Hippocampal formation (tissue), 2 donors: ENCODE results near the gene FNIP2.

ENCODE experiments used
- DNase-seq, 2 donors: peaks; one replicate each; lab custom pipeline; 2025; lab: John Stamatoyannopoulos, UW

Gene FNIP2

DNA sequence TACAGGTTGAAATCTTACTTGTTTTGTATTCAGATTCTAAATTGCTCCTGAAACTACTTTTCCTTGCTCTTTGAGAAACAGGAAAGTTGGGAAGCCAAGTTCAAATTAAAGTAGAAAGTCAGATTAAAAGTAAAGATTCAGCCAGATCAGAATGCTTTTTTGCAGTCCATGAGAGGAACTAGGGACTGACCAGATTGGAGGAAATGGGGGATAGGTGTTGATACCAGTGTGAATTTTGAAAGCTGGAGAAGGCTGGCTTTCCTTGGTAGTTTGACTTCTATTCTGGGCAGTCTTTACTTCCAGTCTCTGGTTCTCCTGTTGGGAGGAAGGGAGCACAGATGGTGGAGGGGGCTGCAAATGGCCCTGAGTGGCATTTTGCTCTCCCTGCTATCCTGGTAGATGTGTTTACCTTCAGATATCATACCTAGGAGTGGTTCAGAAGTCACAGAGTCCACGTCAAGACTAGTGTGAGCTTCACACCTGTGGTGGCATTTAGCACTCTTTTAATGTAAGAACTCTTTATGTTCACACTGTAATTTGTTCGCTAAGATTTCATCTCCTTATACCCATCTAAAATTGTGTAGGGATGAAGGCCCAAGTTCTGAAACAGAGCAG lies 68.8 kb downstream of the FNIP2 start:
- no peak for DNase-seq

DNA sequence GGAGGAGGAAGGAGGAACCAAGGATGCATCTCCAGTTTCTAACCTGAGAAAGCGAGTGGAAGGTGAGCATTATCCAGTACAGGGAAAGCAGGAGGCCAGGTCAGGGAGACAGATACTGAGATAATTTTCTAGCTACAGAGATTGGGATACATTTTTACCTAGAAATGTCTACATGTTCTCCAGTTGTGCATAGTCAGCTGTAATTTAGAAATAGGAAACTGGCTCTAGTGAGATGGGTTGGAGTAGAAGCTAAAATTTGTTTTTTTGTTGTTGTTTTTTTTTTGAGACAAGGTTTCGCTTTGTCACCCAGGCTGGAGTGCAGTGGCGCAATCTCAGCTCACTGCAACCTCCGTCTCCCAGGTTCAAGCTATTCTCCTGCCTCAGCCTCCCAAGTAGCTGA lies 71.3 kb downstream of the FNIP2 start:
- DNase-seq, result no peak

DNA sequence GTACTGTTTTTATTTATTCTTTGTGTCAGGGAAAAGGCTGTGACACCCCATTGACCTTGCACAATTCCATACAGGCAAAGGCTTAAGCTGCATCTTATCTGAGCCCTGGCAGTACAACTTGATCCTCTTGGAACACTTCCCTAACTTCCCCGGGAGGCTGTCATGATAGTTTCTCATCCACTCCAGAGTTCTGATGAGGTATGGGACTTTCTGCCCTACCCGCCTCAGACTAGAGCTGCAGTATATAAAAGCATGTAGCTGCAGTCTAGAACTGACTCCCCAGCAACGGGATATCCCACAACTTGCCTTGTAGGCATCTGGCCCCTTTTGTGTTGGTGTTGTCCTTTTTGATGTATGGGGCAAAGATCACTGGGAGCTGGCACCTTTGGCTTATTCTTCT lies 72.7 kb downstream of the FNIP2 start:
- DNase-seq, result no peak

DNA sequence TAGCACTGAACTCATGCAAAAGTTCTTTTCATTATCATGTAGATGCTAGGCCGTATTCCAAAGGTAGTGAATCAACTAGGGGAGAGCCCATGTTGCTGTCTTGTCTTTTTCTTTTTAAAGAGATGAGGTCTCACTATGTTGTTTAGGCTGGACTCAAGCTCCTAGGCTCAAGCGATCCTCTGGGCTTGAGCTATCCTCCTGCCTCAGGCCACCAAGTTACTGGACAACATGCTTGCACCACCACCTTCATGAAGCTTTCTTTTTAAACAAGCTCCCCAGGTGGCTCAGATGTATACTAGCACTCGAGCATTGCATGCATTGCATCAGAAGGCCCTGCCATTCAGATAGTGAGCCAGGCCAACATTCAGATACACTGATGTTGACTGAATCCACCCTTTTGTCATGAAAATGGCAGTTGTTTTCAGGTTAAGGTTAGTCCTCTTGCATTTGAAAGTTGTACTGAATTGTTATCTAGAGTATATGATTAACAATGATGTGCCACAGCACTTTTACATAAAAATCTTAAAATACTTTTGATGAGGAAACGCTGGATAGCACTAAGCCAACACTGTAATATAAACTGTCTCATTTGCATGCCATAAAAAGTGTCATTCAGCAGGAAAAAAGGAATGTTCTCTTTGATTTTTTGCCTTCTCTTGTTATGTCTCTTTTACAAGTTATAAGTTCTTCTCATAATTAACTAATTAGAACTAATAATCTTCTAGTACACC lies 76.7 kb downstream of the FNIP2 start:
- no peak for DNase-seq

DNA sequence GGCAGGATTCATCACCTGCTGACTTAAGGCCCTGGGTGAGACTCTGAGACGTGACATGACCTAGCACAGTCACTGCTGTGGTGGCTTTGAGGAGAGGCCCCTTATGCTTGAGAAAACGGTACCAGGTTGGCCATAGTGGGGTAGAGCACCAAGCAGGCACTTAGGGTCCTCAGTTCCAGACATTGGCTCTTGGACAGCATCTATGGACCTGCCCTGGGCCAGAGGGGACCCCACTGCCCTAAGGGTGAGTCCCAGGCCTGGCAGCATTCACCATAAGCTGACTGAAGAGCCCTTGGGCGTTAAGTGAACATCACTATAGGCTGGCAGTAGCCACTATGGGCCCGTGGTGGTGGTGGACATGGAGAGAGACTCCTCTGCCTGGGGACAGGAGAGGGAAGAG lies 78.7 kb downstream of the FNIP2 start:
- DNase-seq, result no peak

DNA sequence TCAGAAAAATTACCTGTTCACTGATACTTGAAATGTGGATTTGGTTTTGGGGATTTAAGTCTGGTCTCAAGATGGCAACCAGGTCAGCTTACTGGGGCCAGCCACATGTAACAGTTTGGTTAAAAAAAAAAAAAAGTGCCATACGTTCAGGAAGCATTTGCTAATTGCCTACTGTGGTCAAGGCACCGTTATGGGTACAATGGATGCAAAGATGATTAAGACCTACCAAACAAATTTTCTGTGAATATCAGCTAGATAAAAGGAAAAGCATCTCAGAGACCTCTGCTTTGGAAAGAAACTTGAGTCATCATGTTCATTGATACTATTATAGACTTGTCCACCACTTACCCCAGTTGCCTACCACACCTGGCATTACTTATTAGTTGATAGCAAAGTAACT lies 80.9 kb downstream of the FNIP2 start:
- no peak for DNase-seq

DNA sequence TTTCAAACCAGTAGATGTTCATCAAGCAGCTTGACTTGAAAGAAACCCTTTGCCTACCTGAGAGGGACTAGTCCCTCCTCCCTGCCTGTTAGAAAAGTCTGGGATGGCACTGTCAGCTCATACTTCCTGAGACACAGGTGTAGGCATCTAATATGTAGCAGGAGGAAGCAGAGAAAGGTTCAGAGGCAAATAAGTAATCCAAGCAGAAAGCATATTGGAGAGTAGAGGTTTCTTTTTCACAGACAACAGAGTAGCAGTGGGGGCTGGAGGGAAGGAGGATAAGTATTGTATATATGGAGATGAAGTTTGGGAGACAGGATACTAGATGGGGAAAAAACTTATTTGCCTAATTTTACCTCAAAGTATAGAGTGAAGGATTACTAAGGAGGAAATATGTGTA lies 81.5 kb downstream of the FNIP2 start:
- no peak for DNase-seq

DNA sequence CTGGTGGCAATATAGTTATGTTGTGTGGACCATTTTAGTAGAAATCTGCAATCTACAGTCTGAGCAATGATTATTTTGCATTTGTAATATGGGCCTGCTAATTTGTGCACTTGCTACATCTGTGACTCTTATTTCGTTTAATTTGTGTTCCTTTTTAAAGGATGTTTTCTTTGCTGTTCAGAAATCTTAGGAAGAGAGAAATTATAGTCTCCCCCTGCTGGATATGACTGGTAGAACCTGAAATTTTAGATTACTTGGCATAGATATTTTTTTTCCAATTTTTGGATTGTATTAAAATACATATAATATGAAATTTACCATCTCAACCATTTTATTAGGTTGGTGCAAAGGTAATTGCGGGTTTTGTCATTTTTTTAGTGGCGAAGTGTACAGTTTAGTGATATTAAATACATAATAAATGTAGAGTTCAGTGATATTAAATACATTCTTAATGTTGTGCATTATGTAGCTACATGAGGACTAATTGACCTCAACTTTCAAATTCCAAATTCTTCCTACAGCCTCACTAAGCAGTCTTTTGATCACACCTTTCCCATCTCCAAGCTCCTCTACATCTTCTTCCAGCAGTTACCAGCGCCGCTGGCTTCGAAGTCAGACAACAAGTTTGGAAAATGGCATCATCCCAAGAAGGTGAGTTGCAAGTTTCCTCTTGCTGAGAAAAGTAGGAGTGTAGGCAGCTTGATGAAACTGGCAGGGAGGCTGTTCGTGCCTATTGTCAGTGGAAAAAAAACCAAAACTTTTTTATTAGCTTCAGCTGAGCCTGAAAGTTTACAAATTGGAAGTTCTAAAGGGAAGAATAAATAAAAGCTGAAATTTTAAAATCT lies 82.2 kb downstream of the FNIP2 start:
- peak in 1 of 2 donors; percentile 45 for DNase-seq

DNA sequence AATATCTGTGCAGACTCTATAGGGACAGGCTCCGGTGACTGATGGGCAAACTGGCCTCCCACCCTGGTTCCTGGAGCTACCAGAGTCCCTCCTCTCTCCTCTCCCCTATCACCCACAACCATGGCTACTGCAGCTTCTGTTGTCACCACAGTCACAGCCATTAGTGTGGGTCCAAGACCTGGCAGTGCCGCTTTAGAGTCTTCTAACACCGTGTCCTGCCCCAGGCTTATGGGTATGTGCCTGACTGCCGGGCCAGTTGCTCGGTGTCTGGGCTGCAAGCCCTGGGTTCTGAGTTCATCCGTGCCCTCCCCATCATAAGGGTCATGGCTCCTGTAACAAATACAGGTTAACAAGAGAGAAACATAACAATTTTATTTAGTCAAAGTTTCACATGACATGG lies 85.4 kb downstream of the FNIP2 start:
- DNase-seq, result no peak

DNA sequence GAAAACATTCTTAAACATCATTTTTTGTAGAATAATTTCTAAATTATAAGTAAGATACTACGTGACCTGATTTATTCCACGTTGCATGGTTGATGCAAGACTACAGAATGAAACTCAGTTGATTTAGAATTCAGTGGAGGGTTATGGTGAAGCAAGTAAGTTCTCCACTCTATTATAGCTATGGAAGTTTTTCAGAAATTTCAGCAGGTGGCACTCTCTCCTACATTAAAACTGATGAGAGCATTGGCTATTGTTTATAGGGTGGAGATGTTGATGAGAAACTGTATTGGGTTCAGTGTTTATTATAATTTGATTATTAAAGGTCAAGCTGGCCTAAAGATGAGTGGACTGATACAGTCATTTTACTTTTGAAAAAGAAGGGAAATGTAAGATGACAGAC lies 88.0 kb downstream of the FNIP2 start:
- peak in 1 of 2 donors; percentile 60 for DNase-seq

DNA sequence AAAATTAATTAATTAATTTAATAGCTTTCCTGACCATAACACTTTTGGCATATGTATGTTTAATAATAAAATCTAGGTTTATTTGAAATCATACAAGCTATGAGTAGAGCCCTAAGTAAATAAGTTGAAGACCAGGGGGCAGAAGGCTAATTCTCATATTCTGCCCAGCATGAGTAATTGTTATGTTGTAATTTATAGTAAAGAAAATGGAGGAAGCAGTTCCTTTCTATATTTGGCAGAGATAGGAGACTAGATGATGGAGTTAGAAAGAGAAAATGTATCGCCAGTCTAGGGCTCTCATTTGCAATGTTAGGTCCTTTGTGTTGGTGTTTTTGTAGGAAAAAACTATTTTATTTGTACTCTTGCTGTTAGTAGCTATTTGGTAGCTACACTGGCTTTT lies 89.1 kb downstream of the FNIP2 start:
- DNase-seq, result no peak

DNA sequence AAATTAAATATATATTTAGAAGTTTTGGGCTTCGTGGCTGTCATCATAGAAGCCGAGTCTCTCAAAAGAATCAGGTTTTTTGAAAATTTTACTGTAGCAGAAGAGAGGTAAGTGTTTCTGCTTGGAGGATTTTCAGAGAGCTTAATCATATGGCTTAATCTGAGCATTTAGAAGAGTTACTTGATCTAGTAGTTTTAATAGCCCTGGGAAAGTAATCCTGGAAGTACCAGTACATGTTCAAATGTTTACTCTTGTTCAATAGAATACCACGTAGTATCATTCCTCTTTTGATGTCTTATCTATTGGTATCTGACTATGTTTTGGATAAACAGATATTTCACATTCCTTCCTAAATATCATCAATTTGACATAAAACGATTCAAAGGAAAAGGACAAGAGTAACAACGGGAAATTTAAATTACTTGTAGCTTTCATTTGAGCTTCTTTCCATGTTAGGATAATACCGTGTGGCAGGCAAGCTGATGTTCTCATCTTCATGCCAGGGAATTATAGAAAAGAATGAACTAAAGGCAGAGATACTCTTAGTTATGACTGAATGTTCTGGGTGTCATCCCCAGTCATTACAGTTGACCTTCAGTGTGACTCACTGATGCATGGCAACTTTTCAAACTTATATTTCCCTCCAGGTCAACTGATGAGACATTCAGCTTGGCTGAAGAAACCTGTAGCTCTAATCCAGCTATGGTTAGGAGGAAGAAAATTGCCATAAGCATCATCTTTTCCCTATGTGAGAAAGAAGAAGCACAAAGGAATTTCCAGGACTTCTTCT lies 89.8 kb downstream of the FNIP2 start:
- DNase-seq, result no peak

DNA sequence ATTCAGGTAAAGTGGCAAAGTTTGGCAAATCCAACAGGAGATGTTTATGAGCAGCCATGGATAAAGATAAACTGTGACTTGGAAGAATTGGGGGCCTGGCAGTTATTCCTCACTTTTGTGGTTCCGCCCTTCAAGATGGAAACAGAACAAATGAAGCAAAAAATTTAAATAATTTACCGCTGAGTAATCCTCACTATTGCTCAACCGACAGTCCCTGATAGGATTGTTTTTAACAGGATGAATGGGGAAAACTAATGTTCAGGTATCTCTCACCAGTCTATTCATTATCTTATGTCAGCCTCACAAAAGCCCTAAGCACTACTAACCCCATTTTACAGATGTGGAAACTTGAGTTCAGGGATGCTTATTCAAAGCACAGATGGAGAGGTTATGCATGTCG lies 90.8 kb downstream of the FNIP2 start:
- DNase-seq, result no peak

DNA sequence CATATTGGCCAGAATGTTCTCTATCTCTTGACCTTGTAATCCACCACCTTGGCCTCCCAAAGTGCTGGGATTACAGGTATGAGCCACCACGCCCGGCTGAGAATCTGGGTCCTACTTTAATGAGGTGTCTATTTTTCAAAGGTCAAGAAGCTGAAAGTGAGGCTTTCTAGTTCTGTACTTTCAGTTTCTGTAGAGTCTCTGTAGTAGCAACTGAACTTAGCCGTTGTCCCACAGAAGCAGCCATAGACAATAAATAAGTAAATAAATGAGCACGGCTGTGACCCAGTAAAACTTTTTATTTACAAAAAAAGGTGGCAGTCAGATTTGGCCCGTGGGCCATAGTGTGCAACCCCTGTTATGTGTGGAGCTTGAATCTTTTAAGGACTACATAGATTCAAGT lies 92.0 kb downstream of the FNIP2 start:
- no peak for DNase-seq

DNA sequence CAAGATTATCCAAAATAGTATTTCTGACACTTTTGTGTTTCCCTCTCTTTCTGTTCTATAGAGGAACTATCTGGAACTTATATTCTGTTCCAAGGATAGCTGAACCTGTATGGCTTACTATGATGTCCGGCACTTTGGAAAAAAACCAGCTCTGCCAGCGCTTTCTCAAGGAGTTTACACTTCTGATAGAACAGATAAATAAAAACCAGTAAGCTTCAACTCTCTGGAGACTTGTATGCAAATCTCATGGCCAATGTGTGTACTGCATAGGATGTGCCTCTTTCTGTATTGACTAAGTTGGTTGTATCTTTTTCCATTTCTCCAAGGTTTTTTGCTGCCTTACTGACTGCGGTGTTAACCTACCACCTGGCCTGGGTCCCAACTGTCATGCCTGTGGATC lies 92.5 kb downstream of the FNIP2 start:
- DNase-seq, result no peak

DNA sequence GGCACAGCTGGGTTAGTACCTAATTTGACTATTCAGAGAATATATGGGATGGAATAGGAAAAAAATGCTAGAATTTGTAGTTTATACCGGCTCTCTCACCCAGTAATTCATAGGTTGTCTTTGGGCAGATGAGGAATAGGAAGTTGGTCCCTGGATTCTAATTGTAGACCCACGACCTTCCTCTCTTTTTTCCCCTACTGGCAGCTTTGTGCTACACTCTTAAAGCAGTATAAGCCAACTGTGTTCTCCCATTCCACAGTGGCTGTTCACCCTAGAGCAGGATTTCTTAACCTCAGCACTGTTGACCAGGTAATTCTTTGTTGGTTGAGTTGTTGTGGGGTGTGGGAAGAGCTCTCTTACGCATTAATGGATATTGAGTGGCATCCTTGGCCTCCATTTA lies 92.9 kb downstream of the FNIP2 start:
- no peak for DNase-seq

DNA sequence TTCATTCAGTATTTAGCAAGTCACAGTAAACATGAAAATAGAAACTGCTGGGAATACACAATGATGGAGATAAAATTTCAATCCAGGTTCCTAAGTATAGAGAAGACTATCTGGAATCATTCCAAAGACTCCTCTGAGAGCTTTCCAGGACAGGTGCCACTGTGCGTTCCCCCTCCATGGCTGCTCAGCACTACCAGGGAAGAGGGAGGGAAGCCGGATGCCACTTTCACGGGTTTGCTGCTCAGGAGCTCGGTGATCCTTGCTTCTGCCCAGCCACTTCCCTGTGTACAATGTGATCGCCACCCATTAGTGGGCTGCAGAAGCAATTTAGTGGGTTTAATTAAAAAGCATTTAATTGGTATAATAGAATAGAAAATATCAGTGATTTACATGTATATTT lies 94.5 kb downstream of the FNIP2 start:
- DNase-seq, result no peak

DNA sequence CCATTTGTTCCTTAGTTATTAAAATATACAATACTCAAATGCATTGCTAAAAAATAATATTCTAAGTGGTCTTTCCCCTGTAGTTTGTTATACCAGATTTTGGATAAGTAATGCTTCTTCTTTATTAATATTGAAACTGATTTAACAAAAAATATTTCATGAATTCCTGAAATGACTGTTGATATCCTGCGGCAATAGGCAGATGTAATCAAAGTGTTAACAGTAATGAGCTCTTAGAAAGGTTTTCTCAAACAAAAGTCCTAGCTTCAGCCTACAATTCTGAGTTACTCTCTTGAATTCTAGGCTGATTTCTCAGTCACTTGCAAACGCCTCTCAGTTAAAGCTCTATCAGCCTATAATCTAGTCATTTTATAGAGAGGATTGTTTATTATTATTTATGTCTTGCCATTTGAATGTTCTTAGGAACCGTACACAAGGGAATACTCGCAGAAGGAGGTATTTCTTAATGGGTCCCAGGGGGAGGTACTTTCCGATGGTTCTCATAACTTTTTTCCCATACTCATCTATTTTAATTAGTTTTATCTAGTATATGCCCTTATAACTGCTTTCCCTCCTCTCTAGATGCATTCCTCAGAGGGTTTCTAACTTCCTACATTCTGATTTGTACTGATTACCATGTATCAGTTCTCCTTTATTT lies 96.8 kb downstream of the FNIP2 start:
- DNase-seq, result no peak

DNA sequence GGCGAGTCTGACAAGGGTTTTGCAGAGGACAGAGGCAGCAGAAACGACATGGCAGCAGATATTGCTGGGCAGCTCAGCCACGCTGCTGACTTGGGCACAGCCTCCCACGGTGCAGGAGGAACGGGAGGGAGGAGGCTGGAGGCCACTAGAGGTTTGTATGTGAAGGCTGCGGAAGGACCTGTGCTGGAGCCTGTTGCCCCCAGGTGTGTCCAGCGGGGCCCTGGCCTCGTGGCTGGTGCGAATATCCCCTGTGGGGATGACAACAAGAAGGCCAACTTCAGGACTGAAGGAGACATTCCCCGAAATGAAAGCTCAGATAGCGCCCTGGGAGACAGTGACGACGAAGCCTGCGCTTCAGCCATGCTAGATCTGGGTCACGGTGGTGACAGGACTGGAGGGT lies 100.2 kb downstream of the FNIP2 start:
- no peak for DNase-seq

DNA sequence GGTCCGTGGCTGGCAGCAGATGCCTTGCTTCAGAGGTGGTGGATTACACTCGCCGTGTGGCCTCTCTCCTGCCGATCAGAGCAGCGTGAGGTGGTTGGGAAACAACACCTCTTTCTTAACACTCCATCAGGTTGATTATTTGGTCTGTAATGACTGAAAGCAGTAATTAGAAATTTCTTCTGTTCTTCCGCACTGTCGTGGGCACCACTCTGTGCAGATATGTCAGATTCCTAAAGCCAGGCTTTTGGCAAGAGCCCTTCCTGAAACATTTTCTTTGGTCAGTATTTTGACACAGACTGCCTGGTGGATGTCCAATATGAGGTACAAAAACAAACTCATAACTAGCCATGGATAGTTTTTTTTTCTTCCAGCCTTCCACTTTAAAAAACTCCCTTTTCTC lies 100.9 kb downstream of the FNIP2 start:
- no peak for DNase-seq

DNA sequence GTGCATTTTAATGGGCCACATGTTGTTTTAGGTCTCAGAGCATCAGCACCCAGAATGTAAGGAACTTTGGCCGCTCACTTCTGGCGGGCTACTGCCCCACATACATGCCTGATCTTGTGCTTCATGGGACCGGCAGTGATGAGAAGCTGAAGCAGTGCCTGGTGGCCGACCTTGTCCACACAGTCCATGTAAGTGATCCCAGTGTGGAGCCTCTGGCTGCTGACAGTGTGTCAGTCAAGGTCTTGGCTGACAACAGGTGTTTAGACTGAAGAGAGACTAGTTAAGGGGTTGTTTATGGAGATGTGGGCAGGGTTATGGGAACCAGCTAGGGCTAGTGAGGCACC lies 101.4 kb downstream of the FNIP2 start:
- DNase-seq, result no peak
